SKM-1 treated with dmso at 0.1 percent for 144 hours (cell line): ENCODE data around the gene TNK1.

Source experiments
- DNase-seq: peaks from one replicate; lab custom pipeline; 2025; ENCODE audit not compliant: unreplicated experiment; lab: John Stamatoyannopoulos, UW

Gene TNK1

DNA sequence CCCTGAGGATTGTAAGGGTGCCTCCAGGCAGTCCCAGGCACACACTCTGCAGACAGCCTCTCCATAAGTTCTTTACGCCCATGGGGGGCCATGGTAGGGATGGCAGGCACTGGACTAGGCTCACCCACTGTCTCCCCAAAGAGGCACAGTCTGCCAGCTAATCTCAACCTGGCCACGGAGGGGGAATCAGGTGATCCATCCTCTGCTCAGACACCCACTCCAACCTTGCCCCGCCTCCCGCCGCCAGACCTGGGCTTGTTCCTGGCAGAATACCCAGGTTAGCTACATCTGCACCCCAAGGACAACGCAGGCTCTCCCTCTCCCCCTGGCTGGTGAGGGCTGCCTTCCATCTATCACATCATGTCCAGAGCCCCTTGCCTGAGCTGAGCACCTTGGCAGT is 28.0 kb downstream of the TNK1 start:
- DNase-seq: no peak

DNA sequence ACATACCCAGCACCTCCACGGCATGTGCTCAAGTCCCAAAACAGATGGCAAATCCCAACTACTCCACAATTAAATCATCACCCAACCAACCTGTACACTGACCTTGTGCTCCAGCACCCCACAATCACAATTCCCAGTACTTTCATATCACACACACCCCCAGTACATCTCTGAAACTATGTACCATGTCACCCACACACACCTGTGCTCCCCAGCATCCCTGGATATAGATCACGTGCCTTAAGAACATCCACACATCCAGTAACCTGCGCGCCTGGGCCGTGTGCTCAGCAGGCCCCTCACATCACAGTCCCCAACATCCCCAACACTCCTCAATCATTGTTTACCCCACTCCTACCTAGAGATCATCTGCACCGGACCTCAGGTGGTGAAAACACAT is 28.8 kb downstream of the TNK1 start:
- DNase-seq: no peak

DNA sequence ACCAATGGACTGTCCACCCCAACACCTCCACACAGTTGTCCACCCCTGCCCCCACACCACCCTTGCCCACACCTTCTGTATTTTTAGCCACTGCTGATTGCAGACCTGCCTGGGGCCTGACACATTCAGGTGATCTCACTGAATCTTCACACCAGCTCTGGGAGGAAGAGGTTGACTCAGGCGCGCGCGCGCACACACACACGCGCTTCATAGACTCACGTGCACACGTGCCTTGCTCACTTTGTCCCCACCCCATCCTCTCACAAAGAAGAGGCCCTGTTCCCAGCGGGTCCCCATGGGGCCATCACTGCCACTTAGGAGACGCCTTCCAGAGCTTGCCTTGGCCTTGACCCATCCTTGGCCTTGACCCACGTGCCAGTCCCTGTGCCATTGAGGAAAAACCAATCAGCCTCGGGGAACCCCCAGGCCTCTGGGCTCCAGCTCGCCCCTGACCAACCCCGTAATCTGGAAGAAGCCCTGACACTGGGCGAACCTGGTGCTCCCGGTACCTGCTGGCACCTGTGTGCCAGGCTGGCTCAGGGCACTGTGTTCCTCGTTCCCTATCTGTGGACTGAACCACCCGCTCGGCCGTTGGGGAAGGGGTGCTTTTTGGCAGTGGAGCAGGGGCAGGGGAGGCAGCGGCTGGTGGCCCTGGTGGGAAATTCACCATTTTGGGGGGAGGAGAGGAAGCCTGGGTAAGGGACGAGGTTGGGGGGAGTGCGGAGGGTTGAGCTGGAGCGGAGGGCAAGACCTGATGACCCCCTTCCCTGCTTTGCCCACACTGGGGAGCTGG is 29.9 kb downstream of the TNK1 start:
- no peak for DNase-seq

DNA sequence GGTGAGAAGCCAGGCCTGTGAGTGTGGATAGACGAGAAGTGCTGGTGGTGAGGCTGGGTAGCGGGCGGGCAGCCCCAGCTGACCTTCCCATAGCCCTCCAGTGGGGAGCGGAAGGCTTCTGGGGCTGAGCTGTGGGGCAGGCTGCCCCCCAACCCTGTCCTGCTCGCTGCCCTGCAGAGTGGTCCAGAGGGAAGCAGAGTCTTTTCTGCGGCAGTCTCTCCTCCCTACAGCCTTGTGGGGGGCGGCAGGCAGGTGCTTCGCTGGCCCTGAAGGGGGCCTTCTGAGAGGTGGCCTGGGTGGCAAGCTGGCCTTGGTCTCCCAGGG is 30.5 kb downstream of the TNK1 start:
- no peak for DNase-seq

DNA sequence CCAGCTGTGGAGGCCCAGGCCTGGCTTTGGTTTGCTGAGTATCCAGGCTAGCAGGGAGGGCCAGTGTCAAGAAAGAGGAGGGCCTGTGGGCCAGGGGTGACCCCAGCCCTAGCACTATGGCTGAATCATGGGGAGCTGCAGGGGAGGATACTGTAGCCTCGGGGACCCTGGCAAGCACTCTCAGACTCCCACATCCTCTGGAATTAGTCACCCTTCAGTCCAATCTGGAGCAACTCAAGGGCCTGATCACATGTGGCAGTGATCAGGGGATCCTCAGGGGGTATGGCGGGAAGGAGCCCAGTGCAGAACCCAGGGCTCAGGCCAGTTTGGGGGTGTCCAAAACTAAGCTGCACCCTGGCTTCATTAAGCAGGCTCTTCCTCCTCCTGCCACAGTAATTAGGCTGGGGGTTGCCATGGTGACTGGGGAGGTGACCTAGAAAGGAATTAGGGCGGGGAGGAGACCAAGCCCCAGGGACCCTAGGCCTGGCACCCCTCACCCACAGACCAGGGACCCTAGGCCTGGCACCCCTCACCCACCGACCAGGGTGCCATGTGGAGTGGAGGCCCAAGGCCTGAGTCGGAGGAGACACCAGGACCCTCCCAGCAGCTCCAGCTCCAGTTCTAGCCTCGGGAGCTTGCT is 32.6 kb downstream of the TNK1 start:
- DNase-seq: no peak

DNA sequence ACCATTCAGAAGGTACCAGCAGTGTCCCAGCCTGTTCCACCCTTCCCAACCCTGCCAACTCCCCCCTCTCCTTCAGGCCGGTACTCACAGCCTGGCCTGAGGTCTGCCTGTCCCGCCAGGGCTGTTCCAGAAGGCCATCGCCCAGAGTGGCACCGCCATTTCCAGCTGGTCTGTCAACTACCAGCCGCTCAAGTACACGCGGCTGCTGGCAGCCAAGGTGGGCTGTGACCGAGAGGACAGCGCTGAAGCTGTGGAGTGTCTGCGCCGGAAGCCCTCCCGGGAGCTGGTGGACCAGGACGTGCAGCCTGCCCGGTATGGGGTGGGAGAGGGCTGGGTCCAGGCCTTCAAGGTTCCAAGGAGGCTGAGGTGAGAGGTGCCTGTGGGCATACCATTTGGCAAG is 33.9 kb downstream of the TNK1 start:
- DNase-seq: no peak

DNA sequence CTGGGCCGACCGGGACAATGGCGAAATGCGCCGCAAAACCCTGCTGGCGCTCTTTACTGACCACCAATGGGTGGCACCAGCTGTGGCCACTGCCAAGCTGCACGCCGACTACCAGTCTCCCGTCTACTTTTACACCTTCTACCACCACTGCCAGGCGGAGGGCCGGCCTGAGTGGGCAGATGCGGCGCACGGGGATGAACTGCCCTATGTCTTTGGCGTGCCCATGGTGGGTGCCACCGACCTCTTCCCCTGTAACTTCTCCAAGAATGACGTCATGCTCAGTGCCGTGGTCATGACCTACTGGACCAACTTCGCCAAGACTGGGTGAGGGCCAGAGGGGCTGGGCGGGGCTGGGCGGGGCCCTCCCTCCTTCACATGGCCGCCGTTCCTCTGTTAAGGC is 34.9 kb downstream of the TNK1 start:
- no peak for DNase-seq

DNA sequence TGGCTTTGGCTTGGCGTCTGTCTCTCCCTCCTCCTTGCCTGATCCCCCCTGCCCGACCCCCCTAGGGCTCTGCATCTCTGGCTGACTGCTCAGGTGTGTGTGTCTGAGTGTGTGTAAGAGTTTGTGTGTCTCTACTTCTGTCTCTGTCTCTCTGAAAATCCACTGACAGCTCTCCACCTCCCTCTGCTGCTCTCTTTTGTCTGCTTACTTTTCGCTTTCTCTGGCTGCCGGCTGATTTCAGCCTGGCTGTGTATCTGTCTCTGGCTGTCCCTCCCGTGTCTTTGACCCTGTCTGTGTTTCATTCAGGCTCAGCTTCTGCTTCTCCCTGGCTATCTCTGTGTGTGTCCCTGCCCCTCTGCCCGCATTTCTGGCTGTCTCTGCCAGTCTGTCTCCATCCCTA is 35.4 kb downstream of the TNK1 start:
- no peak for DNase-seq

DNA sequence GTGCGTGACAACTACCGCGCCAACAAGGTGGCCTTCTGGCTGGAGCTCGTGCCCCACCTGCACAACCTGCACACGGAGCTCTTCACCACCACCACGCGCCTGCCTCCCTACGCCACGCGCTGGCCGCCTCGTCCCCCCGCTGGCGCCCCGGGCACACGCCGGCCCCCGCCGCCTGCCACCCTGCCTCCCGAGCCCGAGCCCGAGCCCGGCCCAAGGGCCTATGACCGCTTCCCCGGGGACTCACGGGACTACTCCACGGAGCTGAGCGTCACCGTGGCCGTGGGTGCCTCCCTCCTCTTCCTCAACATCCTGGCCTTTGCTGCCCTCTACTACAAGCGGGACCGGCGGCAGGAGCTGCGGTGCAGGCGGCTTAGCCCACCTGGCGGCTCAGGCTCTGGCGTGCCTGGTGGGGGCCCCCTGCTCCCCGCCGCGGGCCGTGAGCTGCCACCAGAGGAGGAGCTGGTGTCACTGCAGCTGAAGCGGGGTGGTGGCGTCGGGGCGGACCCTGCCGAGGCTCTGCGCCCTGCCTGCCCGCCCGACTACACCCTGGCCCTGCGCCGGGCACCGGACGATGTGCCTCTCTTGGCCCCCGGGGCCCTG is 36.3 kb downstream of the TNK1 start:
- DNase-seq: no peak

DNA sequence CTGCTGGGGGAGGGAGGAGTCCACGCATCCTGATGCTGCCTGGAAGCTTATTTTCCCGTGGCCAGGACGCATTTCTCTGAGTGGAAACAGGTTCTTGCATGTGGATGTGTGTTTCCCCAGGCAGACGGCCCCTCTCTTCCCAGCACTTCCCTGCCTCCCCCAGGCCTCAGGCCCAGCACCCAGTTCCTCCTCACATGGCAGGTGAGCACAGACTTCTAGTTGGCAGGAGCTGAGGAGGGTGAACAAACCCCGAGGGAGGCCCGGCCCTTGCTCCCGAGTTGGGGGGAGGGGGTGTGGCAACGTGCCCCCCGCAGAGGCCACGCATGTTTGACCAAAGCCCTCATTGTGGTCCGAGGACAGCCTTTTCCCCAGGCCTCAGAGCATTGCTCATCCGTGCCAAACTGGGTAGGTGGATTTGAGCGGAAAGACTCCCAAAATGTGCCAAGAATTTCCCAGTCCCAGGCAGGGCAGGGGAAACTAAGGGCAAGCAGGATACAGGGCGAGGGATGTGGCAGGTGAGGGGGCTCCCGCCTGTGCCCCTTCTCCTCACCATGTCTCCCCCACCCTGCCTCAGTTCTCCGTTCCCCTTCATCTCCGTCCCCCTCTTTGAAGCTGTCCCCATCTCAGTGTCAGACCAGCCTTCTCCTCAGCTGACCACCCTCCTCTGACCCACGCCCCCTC is 37.7 kb downstream of the TNK1 start:
- no peak for DNase-seq

DNA sequence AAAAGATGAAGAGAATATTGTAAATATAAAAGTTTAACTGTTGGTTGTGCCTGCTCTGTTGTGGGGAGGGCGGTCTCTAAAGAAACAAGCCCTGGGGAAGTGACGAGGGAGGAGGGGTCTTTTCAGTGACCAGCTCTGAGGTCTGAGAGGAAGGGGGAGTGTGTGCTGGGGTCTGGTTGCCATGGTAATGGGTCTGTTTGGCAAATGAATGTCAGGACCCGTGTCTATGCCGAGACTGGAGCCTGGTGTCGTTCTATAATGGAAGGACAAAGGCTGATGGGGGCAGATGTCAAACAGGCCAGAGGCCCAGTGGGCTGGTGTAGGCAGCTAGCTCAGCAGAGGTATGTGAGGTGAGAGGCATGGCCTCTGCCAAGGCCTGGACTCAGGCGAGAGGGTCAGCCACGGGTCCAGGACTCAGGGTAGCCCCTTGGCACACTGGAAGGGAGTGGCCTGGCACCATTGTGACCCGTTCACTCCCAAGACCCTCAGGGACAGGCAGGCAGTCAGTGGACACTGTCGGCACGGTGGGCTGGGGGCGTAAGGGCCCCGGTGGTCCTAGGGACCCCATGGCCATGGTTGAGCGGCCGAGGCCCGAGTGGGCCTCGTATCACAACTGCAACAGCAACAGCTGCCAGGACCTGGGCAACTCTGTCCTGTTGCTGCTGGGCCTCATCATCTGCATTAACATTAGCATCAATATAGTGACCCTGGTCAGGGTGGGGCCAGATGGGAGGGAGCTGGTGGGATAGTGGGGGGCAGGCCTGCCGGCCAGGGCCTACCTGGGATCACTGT is 39.1 kb downstream of the TNK1 start, which contains the start of gene SPEM1:
Gene SPEM1 (plus strand): TSS at position 506 of the 792 bp plus-strand sequence. CDS start 61 bp downstream, at position 567.
- no peak for DNase-seq

DNA sequence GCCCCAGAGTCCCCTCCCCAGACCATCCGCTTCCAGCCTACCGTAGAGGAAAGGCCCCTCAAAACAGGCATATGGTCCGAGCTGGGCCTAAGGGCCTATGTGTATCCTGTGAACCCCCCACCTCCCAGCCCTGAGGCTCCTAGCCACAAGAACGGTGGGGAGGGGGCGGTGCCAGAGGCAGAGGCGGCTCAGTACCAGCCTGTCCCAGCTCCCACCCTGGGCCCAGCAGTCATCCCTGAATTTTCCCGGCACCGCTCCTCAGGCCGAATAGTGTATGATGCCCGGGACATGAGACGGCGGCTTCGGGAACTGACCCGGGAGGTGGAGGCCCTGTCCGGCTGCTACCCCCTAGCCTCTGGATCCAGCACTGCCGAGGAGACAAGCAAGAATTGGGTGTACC is 40.3 kb downstream of the TNK1 start:
- DNase-seq: no peak

DNA sequence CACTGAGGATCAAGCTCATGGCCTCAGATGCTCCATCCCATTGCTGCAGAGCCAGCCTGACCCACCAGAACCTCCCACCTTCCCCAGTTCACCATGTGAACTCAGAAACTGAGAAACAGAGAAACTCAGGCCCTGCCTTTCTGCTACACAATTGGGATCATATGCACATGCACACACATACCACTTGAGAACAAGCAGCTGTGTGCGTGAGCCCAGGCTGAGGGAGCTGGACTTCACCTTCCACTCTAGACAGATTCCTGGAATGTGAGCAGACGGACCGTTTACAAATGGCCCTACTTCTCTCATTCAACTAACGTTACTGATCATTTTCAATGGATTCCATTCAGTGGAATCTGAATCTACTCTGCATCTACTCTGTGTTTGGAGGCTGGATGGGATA is 42.8 kb downstream of the TNK1 start:
- DNase-seq: no peak

DNA sequence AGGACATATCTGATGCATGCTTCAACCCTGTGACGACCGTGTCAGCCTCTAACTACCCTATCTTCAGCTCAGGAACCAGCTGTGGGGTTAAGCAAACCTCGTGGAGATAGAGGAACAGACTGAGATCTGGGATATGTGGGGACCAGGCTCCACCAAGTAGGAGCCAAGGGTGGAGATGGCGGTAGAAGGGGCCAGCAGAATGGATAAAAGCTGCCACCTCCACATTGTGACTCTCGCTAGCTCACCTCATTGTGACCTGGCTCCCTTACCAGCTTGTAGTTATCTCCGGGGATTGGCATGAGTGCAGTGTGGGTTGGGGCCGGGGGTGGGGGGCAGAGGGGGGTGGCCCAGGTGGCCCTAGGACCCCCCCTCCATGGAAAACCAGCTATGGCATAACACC is 44.4 kb downstream of the TNK1 start, which contains the start of gene SPEM2:
Gene SPEM2 (plus strand): TSS at position 301 of the 400 bp plus-strand sequence. CDS start 73 bp downstream, at position 374.
- DNase-seq: no peak

DNA sequence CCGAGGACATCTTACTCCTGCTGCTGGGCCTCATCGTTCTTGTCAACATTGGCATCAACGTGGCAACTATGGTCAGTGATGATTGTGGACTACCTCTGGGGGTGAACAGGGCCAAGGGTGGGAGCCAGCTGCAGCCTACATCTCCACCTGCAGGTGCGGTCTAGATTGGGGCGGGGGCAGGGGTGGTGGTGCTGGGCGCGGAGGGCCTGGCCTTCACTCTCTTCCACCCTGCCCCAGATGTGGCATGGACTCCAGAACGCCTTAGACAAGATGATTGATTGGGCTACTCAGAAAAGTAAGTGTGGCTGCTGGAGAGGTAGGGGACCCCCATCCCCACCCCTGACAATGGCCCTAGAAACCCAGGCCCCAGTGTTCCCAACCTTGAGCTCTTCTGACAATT is 44.9 kb downstream of the TNK1 start:
- DNase-seq: no peak

DNA sequence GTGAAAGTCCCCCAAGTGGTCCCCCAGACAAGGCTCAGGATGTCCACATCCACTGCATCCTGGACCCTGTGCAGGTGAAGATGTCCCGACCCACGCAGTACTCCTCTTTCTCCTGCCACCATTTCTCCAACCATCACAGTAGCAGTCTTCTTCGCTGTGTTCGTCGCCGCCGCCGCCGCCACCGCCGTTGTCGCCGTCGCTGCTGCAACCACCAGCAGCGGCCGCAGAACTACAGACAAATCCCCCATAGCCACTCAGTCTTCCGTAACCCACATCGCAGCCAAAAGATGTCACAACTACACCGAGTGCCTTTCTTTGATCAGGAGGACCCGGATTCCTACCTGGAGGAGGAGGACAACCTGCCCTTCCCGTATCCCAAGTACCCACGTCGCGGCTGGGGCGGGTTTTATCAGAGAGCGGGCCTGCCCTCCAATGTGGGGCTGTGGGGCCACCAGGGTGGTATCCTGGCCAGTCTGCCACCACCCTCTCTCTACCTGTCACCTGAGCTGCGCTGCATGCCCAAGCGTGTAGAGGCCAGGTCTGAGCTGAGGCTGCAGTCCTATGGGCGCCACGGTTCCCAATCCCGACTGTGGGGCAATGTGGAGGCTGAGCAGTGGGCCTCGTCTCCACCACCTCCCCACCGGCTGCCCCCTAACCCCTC is 45.4 kb downstream of the TNK1 start:
- DNase-seq: no peak

DNA sequence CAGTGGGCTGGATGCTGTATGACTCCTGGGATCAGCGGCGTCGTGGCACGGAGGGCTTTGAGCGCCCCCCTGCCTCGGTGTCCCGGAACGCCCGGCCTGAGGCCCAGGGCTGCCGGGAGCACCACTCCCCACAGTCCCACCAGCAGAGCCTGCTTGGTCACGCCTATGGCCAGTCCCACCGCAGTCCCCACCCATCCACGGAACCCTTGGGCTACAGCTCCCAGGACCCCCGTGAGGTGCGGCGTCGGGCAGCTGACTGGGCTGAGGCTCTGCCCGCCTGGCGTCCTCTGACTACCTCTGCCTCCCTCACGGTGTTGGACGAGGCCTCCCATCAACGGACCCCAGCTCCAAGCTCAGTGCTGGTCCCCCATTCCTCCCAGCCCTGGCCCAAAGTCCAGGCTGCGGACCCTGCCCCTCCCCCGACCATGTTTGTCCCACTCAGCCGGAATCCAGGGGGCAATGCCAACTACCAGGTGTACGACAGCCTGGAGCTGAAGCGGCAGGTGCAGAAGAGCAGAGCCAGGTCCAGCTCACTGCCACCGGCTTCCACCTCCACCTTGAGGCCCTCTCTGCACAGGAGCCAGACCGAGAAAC is 46.1 kb downstream of the TNK1 start:
- DNase-seq: no peak

DNA sequence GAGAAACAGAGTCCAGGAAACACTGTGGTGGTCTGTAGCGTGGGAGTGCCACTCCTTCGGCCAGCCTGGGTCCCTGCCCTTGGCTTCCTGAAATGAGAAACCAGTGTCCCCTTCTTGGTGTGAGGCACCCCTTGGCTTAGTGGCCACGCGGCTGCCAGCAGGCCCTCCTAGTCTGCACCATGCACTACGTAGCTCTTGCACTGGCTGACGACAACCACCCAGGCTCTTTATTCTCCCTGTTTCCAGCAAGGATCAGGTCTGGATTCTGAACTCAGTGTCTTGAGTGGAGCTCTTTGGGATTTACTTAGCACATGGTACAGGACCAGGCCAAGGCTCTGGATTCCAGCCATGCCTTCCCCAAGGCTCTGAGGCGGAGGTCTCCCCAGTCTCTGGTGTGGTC is 46.7 kb downstream of the TNK1 start:
- no peak for DNase-seq

DNA sequence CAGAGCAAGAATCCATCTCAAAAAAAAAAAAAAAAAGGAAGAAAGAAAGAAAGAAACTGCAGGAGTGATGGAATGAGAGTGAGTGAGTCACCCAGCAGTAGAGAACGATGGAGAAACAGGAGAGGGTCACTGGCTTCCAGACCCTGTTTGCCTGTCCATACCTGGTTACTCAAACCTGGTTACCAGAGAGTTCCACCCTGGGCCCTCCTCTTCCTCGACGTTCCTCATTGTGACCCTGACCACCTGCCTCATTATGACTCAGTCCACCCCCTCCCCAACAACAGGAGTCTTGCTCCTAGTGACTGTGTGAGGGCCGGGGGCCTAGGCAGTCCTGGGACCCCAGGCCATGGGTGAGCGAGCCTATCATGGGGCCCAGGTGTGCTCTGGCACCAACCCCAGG is 47.7 kb downstream of the TNK1 start, which contains the start of gene SPEM3:
Gene SPEM3 (plus strand): TSS at position 301 of the 400 bp plus-strand sequence. CDS start 46 bp downstream, at position 347.
- DNase-seq: no peak

DNA sequence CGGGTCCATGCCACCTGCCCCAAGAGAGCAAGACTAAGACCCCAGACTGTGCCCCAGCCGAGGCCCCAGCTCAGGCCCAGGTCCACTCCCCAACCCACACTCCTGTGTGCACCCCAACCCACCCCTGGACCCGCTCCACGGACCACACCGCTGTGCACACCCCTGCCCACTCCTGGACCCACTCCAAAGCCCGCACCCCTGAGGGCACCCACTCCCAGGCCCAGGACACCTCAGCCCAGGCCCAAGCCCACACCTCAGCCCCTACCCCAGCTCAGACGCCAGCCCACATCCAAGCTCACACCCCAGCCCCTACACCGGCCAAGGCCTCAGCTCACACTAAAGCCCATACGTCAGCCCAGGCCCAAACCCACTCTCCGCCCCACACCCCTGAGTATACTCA is 48.8 kb downstream of the TNK1 start:
- DNase-seq: no peak
